HG03025 (cell line): ENCODE measurements around the gene MRGPRX3.
"Not testable (repeated sequence)": the region's sequence is repeated elsewhere in the genome, so short reads cannot be mapped to it uniquely, and the experiment has no call there.

Experiments
- ATAC-seq: cut with Tn5 transposase; IDR thresholded peaks from one replicate; pipeline ENCODE4 v1.9.1; 2021; ENCODE audit warnings: mild to moderate bottlenecking, moderate library complexity; ENCODE audit not compliant: unreplicated experiment, low FRiP score

MRGPRX3 gene

DNA sequence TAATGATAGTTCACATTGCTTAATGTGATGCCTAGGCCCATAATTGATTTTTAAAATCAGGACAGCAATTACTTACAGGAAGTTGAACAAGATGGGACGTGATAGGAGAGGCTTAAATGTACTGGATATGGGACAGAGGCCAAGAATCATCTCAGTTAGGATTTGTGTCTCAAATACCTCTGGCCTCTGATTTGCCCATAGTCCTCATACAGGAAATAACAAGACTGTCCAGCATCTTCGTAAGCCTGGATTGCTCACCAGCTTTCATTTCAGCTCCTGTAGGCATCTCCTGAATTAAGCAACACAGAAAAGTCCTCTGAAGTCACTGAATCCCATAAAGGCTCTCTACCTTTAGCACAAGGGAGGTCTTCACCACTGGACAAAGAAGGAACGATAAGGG lies at the start of gene MRGPRX3:
TSS of gene MRGPRX3 (plus strand) at position 231 of the 400 bp plus-strand sequence. CDS start 4,632 bp downstream, outside the sequence.
- no peak for ATAC-seq

GRCh38 chr11:18088366-18088765 lies 44.0 kb upstream of the MRGPRX3 start:
- no peak for ATAC-seq

DNA sequence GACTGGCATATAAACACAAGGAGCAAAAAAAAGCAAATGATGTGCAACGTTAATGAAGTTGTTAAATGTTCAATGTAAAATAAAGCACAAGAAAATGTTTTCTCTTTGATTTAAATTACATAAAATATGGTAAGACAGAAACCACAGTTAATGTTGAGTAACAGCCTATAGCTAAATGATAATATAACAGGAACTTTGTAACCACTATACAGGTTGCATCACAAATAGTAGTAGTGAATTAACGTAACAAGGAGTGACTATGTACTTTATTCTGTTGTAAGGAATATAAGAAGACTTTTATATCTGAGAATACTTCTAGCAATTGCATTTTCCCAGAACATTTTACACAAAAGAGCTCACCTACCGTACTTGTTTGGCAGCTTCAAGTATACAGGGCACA lies 43.4 kb upstream of the MRGPRX3 start:
- no peak for ATAC-seq

DNA sequence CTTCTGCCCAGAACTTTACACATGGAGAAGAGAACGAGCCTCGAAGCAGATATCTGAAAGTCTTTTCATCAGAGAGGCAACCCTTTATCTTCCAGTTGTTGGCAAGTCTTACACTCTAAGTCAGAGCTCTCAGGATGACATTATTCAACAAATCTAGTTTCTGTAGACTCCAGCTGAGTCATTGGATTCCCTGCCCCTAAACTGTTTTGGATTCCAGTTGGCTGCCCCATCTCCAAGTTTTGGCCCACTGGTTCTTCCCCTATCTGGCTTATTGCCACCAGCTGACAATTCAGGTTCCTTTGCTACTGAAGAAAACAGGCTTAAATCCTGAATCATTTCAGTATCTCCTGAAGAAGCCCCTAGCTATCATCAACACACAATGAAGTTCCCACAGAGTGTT lies 40.6 kb upstream of the MRGPRX3 start:
- ATAC-seq: no peak

- ATAC-seq: no peak
Measured at GRCh38 chr11:18093959-18094358, 38.4 kb upstream of the MRGPRX3 start.

DNA sequence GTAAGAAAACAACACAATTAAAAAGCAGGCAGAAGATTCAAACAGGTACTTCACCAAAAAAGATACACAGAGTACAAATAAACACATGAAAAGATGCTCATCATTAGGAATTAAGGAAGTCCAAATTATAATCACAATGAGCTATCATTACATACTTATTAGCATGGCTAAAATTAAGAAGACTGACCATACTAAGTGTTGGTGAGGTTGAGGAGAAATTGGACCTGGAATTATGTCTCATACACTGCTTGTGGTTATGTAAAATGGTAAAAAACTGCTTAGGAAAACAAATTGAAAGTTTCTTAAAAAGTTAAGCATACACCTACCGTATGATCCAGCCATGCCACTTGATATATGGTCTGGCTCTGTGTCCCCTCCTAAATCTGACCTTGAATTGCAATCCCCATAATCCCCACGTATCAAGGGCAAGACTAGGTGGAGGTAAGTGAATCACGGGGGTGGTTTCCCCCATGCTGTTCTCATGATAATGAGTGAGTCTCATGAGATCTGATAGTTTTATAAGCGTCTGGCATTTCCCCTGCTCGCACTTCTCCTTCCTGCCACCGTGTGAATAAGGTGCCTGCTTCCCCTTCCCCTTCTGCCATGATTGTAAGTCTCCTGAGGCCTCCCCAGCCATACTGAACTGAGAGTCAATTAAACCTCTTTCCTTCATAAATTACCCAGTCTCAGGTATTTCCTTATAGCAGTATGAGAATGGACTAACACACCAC lies 31.3 kb upstream of the MRGPRX3 start:
- no peak for ATAC-seq

DNA sequence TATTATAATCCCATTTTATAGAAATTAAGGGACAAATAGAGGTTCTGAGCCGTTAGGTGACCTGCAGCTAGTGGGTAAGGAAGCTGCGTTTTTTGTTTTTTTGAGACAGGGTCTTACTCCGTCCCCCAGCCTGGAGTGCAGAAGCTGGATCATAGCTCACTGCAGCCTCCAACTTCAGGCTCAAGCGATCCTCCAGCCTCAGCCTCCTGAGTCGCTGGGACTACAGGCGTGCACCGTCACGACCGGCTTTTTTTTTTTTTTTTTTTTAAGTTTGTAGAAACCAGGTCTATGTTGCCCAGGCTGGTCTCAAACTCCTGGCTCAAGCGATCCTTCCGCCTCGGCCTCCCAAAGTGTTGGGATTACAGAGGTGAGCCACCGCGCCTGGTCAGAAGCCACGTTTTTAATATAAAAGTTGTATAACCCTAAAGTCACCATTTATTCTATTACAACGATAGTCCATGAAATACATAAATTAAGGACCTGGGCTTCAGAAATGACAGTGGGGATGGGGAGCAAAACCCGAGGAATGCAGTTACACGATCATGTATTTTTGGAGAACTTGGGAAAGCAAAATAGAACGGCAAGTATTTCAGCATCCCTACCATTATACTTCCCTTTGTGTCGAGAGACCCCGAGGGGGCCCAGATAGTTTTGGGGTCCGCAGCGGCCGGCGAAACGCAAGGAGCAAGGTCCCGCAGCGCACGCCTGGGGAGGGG lies 27.1 kb upstream of the MRGPRX3 start:
- ATAC-seq: peak; percentile 14

DNA sequence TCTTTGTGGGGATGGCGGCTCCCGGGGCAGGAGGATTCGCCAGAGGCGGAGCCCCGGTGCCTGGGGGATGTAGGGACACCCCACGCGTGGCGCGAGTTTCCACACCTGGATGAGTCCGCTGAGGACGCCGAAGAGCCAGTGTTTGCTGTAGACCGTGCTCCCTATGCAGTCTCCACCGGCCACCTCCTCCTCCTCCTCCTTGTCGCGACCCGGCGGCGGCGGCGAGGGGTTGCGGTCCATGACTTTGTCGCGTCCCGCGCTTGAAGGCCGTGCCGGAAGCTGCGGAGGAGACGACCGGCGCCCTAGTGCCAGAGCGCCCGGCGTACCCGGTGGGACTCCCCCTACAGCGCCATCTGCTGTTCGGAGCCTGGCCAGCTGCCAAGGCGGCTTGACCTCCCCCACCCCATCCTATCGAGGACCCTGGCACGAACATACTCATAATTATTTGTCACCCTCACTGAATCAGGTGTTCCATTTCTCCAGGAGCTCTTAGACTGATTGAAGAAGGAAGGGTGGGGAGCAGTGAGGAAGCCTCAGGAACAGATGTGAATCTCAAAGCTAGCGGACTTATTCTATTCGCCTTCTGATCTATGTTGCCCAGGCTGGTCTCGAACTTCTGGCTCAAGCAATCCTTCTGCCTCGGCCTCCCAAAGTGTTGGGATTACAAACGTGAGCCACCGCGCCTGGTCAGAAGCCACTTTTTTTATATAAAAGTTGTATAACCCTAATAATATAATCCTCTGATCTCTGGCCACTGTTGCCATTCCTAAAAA lies 26.4 kb upstream of the MRGPRX3 start, which contains the start of gene SAAL1:
TSS of gene SAAL1 (minus strand) at position 281 of the 773 bp plus-strand sequence. CDS start at position 240, 41 bp downstream.
- peak; percentile 95 for ATAC-seq

DNA sequence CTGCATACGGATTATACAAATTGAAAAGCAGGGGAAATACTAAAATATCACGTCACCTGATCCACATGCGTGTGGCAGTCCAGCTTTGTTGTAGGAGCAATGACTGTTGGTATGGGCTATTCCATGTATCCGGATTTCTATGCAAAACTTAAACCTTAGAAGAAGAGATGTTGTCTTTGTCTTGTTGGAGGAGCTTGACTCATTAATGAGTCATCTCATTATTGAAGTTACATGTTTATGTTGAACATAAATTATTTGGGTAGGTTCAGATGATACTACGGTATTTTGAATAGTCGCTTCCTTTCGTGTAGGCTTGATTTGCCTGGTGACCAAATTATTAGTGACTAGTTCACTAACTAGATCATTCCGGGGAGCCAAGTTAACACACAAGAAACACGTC lies 25.7 kb upstream of the MRGPRX3 start:
- no peak for ATAC-seq

DNA sequence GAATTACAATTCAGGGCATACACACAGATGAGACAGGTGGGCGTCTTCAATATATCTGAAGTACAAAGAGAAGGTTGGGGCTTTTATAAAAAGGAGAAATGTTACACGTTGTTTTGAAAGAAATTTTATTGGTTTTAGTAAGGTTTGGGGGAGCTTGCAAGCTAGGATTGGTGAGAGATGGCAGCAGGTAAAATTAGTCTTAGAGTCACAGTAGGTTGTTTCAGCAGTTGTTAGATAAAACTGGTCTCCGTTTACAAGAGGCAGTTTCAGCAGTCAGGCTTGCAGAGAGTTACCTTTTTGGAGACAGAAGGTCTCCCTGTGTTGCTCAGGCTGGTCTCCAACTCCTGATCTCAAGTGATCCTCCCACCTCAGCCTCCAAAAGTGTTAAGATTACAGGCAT lies 24.1 kb upstream of the MRGPRX3 start:
- no peak for ATAC-seq

- ATAC-seq: no peak
Measured at GRCh38 chr11:18111005-18111404, 21.4 kb upstream of the MRGPRX3 start.

DNA sequence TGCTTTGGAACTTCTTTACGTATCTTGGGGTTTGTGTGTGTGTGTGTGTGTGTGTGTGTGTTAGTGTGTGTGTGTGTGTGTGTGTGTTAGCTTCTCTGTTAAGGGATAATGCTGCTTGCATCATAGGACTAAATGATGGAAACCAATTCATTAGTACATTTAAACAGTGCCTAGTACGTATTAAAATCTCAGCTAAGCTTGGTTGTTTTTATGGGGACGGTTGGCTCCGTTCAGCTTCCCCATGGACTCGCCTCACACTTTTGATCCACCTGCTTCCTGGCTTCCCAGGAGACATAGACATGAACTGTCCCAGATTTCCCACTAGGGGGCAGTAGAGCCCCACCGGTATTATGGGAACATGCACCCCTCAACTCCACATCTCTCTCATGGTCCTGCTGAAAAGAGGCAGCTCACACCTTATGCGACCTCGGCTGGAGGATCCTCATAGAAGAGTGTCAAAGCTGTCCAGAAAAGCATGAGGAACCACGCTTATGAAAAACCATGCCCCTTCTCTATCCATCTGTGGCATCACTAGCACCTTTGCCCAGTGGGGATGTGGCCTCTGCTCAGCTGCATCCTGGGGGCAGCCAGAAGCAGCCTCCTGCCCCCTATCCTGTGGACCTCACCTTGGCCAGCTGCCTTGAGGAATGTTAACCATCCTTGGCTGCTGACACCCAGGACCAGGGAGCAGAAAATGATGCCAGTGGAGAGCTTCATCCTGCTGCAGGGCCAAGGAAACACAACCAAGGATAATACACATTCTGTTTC lies 16.8 kb upstream of the MRGPRX3 start:
- no peak for ATAC-seq

DNA sequence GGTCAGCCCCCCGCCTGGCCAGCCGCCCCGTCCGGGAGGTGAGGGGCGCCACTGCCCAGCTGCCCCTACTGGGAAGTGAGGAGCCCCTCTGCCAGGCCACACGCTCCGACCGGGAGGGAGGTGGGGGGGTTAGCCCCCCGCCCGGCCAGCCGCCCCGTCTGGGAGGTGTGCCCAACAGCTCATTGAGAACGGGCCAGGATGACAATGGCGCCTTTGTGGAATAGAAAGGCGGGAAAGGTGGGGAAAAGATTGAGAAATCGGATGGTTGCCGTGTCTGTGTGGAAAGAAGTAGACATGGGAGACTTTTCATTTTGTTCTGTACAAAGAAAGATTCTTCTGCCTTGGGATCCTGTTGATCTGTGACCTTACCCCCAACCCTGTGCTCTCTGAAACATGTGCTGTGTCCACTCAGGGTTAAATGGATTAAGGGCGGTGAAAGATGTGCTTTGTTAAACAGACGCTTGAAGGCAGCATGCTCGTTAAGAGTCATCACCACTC lies 11.0 kb upstream of the MRGPRX3 start:
- not testable (repeated sequence) for ATAC-seq

GRCh38 chr11:18131115-18131514 lies 1.3 kb upstream of the MRGPRX3 start:
- ATAC-seq: not testable (repeated sequence)

DNA sequence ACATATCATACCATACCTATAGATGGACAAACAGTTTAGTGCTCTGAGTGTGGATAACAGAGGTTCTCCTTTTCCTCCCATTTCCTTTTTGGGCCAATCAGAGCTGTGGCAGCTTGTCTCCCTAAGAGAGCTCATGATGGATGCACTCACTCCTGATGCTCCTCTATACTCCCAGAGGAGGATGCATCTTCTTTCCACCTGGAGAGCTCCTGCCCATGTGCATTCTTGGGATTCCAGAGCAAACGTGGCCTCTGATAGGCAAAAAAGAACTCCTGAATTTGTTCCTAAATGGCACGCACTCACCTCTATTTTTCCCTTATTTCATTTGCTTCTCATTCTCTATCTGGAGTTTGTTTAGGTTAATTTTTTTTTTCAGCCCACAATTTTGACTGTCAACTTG lies 2.9 kb downstream of the MRGPRX3 start:
- ATAC-seq: no peak

DNA sequence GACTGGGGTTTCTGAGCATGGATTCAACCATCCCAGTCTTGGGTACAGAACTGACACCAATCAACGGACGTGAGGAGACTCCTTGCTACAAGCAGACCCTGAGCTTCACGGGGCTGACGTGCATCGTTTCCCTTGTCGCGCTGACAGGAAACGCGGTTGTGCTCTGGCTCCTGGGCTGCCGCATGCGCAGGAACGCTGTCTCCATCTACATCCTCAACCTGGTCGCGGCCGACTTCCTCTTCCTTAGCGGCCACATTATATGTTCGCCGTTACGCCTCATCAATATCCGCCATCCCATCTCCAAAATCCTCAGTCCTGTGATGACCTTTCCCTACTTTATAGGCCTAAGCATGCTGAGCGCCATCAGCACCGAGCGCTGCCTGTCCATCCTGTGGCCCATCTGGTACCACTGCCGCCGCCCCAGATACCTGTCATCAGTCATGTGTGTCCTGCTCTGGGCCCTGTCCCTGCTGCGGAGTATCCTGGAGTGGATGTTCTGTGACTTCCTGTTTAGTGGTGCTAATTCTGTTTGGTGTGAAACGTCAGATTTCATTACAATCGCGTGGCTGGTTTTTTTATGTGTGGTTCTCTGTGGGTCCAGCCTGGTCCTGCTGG lies 4.9 kb downstream of the MRGPRX3 start:
- no peak for ATAC-seq

- no peak for ATAC-seq
Measured at GRCh38 chr11:18140145-18140544, 7.8 kb downstream of the MRGPRX3 start.

DNA sequence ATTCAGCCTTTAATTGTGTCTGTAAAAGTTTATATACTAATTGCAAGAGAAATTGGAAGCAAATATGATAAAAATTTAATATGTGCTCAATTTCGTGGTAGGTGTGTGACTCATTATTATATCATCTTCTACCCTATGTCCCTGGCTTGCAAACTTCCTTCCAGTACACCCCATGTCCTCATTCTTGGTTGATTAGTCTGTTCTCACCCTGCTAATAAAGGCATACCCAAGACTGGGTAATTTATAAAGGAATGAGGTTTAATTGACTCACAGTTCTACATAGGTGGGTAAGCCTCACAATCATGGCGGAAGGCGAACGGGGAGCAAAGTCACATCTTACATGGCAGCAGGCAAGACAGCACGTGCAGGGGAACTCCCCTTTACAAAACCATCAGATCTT lies 11.9 kb downstream of the MRGPRX3 start:
- ATAC-seq: no peak

DNA sequence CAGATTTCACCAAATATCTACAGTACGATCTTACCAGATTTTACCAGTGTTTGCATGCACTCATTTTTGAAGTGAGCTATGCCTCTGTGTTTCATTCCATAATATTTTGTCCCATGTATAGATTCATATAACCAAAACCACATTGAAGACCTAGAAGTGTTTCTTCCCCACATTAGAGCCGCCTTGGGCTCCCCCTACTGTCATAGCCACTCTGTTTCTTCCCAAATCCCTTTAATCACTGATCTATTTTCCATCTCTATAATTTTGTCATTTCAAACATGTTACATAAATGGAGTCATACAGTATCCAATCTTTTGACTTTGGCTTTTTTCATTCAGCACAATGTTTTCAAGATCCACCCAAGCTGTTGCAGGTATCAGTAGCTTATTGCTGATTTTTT lies 12.7 kb downstream of the MRGPRX3 start:
- no peak for ATAC-seq

- no peak for ATAC-seq
Measured at GRCh38 chr11:18145837-18146236, 13.5 kb downstream of the MRGPRX3 start.
